HG03571 (cell line): Measurements from ENCODE around the gene PSPN.

Experiments used
- ATAC-seq: cut with Tn5 transposase; IDR thresholded peaks from one replicate; pipeline ENCODE4 v1.9.1; 2021; ENCODE audit not compliant: unreplicated experiment

Gene PSPN

DNA sequence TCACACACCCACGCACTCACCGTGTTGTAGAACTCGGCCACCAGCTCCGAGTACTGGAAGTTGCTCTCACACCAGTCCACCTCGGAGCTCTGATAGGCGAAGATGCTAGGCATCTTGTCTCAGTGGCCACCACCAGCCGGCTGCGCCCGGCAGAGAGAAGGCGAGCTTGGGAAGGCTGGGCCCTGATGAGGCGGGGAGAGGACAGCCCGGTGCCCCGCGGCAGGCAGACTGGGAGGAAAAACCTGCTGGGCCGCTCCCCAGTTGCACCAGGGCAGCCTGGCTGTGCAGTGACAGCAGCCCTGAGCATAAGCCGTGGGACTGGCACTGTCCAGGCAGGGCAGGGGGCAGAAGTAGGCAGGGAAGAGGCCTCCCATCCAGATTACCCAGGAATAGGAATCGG, 42.3 kb downstream of the PSPN start, which contains the start of gene ACER1:
TSS of gene ACER1 (minus strand) at position 174 of the 400 bp plus-strand sequence. CDS start at position 113, 61 bp downstream.
- ATAC-seq: no peak

DNA sequence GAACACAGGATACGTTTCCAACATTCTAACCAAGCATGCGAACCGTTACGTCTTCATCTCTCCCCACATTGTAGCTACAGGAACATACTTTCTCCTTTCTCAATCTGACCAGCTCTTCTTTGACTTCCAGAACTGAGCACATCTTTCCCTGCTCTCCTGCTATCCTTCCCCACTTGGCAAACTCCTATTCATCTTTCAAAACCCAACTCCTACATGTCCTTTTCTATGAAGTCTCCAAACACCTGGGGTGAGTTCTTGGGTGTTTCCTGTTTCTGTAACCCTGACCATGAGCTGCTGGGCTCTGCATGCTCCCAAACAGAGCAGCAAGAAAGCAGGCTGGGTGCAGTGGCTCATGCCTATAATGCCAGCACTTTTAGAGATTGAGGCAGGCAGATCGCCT, 48.9 kb downstream of the PSPN start:
- ATAC-seq: no peak

DNA sequence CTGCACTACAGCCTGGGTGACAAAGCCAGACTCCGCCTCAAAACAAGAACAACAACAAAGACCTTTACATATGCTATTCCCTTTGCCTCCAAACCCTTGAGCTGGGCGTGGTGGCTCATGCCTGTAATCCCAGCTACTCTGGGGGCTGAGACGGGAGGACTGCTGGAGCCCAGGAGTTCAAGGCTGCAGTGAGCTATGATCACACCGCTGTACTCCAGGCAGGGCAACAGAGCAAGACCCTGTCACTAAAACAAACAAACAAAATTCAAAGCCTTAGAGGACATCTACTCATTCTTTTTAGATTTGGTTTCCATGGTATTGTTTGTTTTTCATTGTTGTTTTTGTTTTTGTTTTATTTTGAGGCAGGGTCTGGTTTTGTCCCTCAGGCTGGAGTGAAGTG, 50.1 kb downstream of the PSPN start:
- no peak for ATAC-seq
